Heart left ventricle (tissue), 16 donors: ENCODE data around the gene DYRK2. TPM values are rescaled to one million over a fixed set of nuclear protein-coding genes. Genes with fewer than 3 reads are reported as not detected.

Experiments used
- ATAC-seq, 4 donors: fragments of 200-7000 bp; cut with Tn5 transposase; one replicate each; pipeline ENCODE4 v1.9.1; 2020 to 2022; ENCODE audit warnings: moderate library complexity in 4 of 4, mild to moderate bottlenecking in 3 of 4, moderate number of reproducible peaks in 1 of 4
- DNase-seq, 5 donors: peaks; one replicate each; pipeline ENCODE4 v3.0.0-alpha.2; 2020
- H3K27ac ChIP-seq, 12 donors: fragments of 200-600 bp; sonication (generic) in 4 of 12; one replicate each; pipeline versions ENCODE4 v1.5.0 to v1.8.0; 2016 to 2022; ENCODE audit warnings: mild to moderate bottlenecking in 2 of 12
- H3K27me3 ChIP-seq, 9 donors: fragments of 200-600 bp; sonication (generic) in 2 of 9; one replicate each; pipeline versions ENCODE4 v1.5.1 to v1.8.0; 2016 to 2022; ENCODE audit warnings: mild to moderate bottlenecking in 3 of 9
- H3K36me3 ChIP-seq, 9 donors: fragments of 200-600 bp; sonication (generic) in 2 of 9; one replicate each; pipeline versions ENCODE4 v1.5.0 to v1.8.0; 2018 to 2022; ENCODE audit warnings: mild to moderate bottlenecking in 2 of 9
- H3K4me1 ChIP-seq, 12 donors: fragments of 200-600 bp; sonication (generic) in 4 of 12; one replicate each; pipeline versions ENCODE4 v1.5.0 to v1.8.0; 2016 to 2022; ENCODE audit warnings: mild to moderate bottlenecking in 3 of 12
- H3K4me3 ChIP-seq, 12 donors: fragments of 200-600 bp; sonication (generic) in 4 of 12; one replicate each; pipeline versions ENCODE4 v1.5.0 to v1.8.0; 2017 to 2022; ENCODE audit warnings: mild to moderate bottlenecking in 9 of 12, moderate library complexity in 4 of 12
- H3K9me3 ChIP-seq, 12 donors: fragments of 200-600 bp; sonication (generic) in 4 of 12; one replicate each; pipeline versions ENCODE4 v1.5.0 to v1.8.0; 2016 to 2022; ENCODE audit warnings: mild to moderate bottlenecking in 1 of 12
- POLR2A ChIP-seq, 2 donors: fragments of 450-650 bp; IDR thresholded peaks; one replicate each; pipeline ENCODE4 v1.6.1; 2017; ENCODE audit warnings: antibody characterized with exemption in 2 of 2, mild to moderate bottlenecking in 2 of 2, moderate library complexity in 2 of 2
- WGBS, 4 donors: extraction: QIAGEN DNeasy Blood & Tissue Kit in 2 of 4; methylation state at CpG; one replicate each; pipeline versions ENCODE4 v1.1.5 to v1.1.7; 2013 to 2018; 5-methylcytosine and 5-hydroxymethylcytosine counted together
- intact Hi-C, 10 donors: fragments of 100-400 bp; cut with DNase I; formaldehyde crosslinking; loops; one replicate each; pipeline versions ENCODE4 v1.11.1 to v1.14.2; 2022
- polyA plus RNA-seq, 2 donors: library from polyadenylated mRNA; stranded (reverse); fragments of 200-250 nt; gene quantifications; one replicate each; pipeline ENCODE4 v1.2.3, GENCODE V29; 2013
- total RNA-seq, 9 donors: library from RNA; depleted of rRNA in 2 of 9; stranded (reverse); fragments of >200 nt in 2 of 9; fragmentation: NEBNext Ultra II Directional in 3 of 9; extraction: Animal tissue kit (Norgen Biotek cat#: 25700) in 3 of 9; gene quantifications; one replicate each; pipeline versions ENCODE4 v1.1.0 to v1.2.4, GENCODE V29; 2016 to 2023
- TF ChIP-seq, protein P1 (sequence below), 12 donors: fragments of 200-600 bp; sonication (generic) in 4 of 12; IDR thresholded peaks; one replicate each; pipeline versions ENCODE4 v1.5.0 to v1.8.0; 2018 to 2022; ENCODE audit warnings: antibody characterized with exemption in 12 of 12, mild to moderate bottlenecking in 5 of 12
- donor health status: ischemic (EF 13 %, LVEDD 7.1; RV severe dilation, severe dysfunction).
- donor health status: healthy with polysubstance abuse.
- donor health status: DM: no; HTN: yes; CAD: no.
- donor health status: DM: no; HTN: no; CAD: no.
- donor health status: ischemic (EF 25% LVEDD 6.9; RV normal size, moderate dysfunction).
- donor health status: ischemic (EF 25% LVEDD 5.7; RV mildly dilated, moderate dysfunction).
- donor health status: healthy.
- donor health status: DM: yes; HTN: yes; CAD: no.
- donor health status: ischemic (EF 35%, LVEDD 5.7; RV mildly dilated, moderate dysfunction).
- donor health status: nonischemic (EF 11% LVEDD 7.7; RV severe dilation, severe dysfunction).
- donor health status: DM: yes; HTN: yes; CAD: no.
- donor health status: PGD.
- donor health status: ischemic (EF 29% LVEDD 5.4; RV normal size, mild dysfunction).
- donor health status: nonischemic (EF 23%, LVEDD 6.1; RV moderate dilation, normal function).

Gene DYRK2
- total and polyA plus RNA-seq, 11 donors = 7.8 to 62.9 (median 37.8) TPM

DNA sequence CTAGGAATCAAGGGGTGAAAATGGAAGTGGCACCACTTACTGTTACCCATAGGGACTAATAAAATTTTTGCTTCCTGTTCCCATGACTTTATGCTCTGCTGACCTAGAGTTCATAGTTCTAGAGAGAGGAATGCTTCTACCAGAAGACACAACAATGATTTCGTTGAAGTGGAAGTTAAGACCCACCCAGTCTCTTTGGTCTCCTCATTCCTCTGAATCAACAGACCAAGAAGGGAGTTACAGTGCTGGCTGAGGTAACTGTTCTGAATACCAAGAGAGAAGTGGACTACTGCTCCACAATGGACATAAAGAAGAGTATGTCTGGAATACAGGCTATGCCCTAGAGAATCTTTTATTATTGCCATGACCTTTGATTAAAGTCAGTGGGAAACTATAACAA lies 23.5 kb upstream of the DYRK2 start:
- H3K36me3 ChIP-seq = no peaks in the 10 kb centered on the region
- intact Hi-C loops = no loop called here
- no peak overlapping the region for H3K27ac ChIP-seq
- H3K9me3 ChIP-seq = no peaks in the 10 kb centered on the region
- no peak overlapping the region for H3K4me3 ChIP-seq
- ATAC-seq (no peak), DNase-seq (no peak)
- H3K4me1 ChIP-seq = no peaks in the 10 kb centered on the region
- no peaks in the 10 kb centered on the region for H3K27me3 ChIP-seq
- 68 to 86% (median 78%) methylated on average over 1 of the region's 1 CpG for WGBS, 4 donors
- TF ChIP-seq, protein P1, sequence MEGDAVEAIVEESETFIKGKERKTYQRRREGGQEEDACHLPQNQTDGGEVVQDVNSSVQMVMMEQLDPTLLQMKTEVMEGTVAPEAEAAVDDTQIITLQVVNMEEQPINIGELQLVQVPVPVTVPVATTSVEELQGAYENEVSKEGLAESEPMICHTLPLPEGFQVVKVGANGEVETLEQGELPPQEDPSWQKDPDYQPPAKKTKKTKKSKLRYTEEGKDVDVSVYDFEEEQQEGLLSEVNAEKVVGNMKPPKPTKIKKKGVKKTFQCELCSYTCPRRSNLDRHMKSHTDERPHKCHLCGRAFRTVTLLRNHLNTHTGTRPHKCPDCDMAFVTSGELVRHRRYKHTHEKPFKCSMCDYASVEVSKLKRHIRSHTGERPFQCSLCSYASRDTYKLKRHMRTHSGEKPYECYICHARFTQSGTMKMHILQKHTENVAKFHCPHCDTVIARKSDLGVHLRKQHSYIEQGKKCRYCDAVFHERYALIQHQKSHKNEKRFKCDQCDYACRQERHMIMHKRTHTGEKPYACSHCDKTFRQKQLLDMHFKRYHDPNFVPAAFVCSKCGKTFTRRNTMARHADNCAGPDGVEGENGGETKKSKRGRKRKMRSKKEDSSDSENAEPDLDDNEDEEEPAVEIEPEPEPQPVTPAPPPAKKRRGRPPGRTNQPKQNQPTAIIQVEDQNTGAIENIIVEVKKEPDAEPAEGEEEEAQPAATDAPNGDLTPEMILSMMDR (IDR thresholded peaks at IDR 0.05) = no peak
- no peak for TF ChIP-seq POLR2A (IDR thresholded peaks at IDR 0.05)

DNA sequence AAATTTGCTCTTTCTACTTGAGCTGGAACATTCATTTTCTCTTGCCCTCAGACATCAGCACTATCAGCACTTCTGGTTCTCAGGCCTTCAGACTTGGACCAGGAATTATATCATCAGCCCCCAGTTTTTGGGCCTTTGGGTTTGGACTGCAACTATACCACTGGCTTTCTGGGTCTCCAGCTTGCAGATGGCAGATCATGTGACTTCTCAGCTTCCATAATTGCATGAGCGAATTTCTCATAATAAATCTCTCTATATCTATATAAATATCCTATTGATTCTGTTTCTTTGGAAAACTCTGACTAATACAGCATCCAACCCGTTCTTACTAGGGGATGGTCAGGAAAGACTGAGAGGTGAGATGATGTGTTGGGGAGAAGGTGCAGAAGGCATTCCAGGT lies 22.4 kb upstream of the DYRK2 start:
- DNase-seq = no peak
- WGBS, 4 donors = 94 to 100% (median 97%) methylated on average over 2 of the region's 2 CpGs
- H3K4me1 ChIP-seq = peaks cover 0 to 11% (median 1%) of the 10 kb centered on the region in 12 donors
- no peaks in the 10 kb centered on the region for H3K27me3 ChIP-seq
- no peaks in the 10 kb centered on the region for H3K36me3 ChIP-seq
- no peak overlapping the region for H3K4me3 ChIP-seq
- intact Hi-C loops = no loop called here
- TF ChIP-seq, protein P1 (IDR thresholded peaks at IDR 0.05) = no peak
- TF ChIP-seq POLR2A (IDR thresholded peaks at IDR 0.05) = no peak
- H3K27ac ChIP-seq = no peak overlapping the region
- no peak for ATAC-seq
- H3K9me3 ChIP-seq = no peaks in the 10 kb centered on the region

DNA sequence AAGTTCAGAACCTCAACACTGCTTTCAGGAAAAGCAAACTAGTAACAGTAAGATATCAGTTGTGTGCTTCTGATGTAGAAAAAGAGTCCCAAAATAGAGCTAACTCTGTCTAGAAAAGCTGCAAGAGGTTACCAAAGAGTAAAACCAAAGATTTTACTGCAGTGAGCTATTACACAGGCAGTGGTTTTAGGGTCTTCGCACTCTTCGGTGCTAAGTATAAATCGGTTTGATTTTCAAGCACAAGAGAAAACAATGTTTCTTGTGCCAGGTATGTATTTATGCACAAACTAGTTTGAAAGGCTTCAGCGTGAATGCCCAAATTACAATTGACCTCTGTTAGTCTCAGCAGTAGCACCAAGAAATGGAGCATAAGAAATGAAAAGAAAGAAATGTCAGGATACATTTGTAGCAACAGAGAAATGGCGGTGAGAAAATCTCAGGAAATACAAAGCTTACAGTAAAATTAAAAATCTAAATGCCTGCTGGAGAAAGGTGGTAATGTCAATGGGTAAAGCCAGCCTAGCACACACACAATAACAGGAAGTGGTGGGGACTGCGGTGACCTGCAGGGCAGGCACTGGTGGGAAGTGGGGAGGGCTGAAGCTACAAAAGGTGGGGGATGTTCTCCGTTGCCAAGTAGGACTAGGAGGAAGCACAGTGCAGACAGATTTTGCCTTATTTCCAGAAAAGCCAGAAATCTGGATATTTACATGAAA lies 18.0 kb upstream of the DYRK2 start:
- ATAC-seq = peak; percentile 36 to 70 (median 58)
- no peak overlapping the region for H3K4me3 ChIP-seq
- H3K4me1 ChIP-seq = peaks cover 0 to 30% (median 1%) of the 10 kb centered on the region in 12 donors
- TF ChIP-seq, protein P1 (IDR thresholded peaks at IDR 0.05) = no peak
- TF ChIP-seq POLR2A (IDR thresholded peaks at IDR 0.05) = no peak
- peak overlapping the region in 1 of 12 donors; percentile 80 for H3K27ac ChIP-seq
- H3K36me3 ChIP-seq = no peaks in the 10 kb centered on the region
- H3K9me3 ChIP-seq = no peaks in the 10 kb centered on the region
- DNase-seq = peak; percentile 37 to 66 (median 44)
- no peaks in the 10 kb centered on the region for H3K27me3 ChIP-seq
- 54 to 57% (median 56%) methylated on average over 7 of the region's 7 CpGs for WGBS, 4 donors
- intact Hi-C loops = no loop called here

DNA sequence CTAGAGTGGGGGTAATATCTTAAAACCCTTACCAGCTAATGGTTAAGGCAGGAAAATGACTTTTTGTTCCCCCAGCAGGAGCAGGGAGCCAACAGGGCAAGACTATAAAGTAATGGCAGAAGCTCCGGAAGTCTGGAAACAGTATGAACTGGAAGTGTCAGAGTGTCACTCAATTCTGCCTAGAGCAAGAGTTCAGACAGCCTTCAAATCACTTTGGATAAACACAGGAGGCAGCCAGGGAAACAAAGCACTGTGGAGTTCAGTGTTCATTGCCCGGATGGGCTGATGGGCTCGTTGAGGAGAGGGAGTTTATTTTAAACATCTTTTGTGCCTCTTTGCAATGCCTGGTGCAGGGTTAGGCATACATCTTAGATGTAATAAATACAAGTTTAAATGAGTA lies 16.5 kb upstream of the DYRK2 start:
- TF ChIP-seq POLR2A (IDR thresholded peaks at IDR 0.05) = no peak
- TF ChIP-seq, protein P1 (IDR thresholded peaks at IDR 0.05) = no peak
- H3K4me3 ChIP-seq = no peak overlapping the region
- H3K27ac ChIP-seq = no peak overlapping the region
- intact Hi-C loops = no loop called here
- ATAC-seq (no peak), DNase-seq (no peak)
- no peaks in the 10 kb centered on the region for H3K27me3 ChIP-seq
- H3K9me3 ChIP-seq = no peaks in the 10 kb centered on the region
- H3K36me3 ChIP-seq = no peaks in the 10 kb centered on the region
- peaks cover 0 to 30% (median 1%) of the 10 kb centered on the region in 12 donors for H3K4me1 ChIP-seq
- WGBS, 4 donors = 63 to 69% (median 64%) methylated on average over 3 of the region's 3 CpGs
